Spleen (tissue), 11 donors: Measurements from ENCODE around the gene POLR2B. TPM values are rescaled to one million over a fixed set of nuclear protein-coding genes. Genes with fewer than 3 reads are reported as not detected.
A peak's percentile ranks its signal among the peaks of the same experiment; 100 is the strongest.

Source experiments
- DNase-seq: peaks from one replicate; pipeline ENCODE4 v3.0.0-alpha.2; 2020
- H3K27ac ChIP-seq, 8 donors: fragments of 200-600 bp; sonication (generic) in 7 of 8; 1 replicate in 4 of 8; 2 replicates in 4 of 8; pipeline versions ENCODE4 v1.5.0 to v1.8.0; 2016 to 2021; ENCODE audit warnings: inconsistent platforms in 4 of 8, mild to moderate bottlenecking in 4 of 8, moderate library complexity in 1 of 8
- H3K27me3 ChIP-seq, 7 donors: fragments of 200-600 bp; sonication (generic) in 6 of 7; replicated peaks in 1 of 7; 1 replicate in 4 of 7; 2 replicates in 3 of 7; pipeline versions ENCODE4 v1.5.0 to v1.8.0; 2016 to 2021; ENCODE audit warnings: inconsistent platforms in 3 of 7, mild to moderate bottlenecking in 1 of 7
- H3K36me3 ChIP-seq, 6 donors: fragments of 200-600 bp; sonication (generic) in 5 of 6; 1 replicate in 4 of 6; 2 replicates in 2 of 6; pipeline versions ENCODE4 v1.5.0 to v1.8.0; 2016 to 2021; ENCODE audit warnings: inconsistent platforms in 2 of 6
- H3K4me1 ChIP-seq, 6 donors: fragments of 200-600 bp; sonication (generic) in 5 of 6; 1 replicate in 3 of 6; 2 replicates in 3 of 6; pipeline versions ENCODE4 v1.5.0 to v1.8.0; 2016 to 2021; ENCODE audit warnings: inconsistent platforms in 3 of 6
- H3K4me3 ChIP-seq, 8 donors: fragments of 200-600 bp; sonication (generic) in 7 of 8; 1 replicate in 4 of 8; 2 replicates in 4 of 8; pipeline versions ENCODE4 v1.5.0 to v1.8.0; 2016 to 2021; ENCODE audit warnings: inconsistent platforms in 4 of 8, mild to moderate bottlenecking in 4 of 8, moderate library complexity in 2 of 8
- H3K9me3 ChIP-seq, 8 donors: fragments of 200-600 bp; sonication (generic) in 7 of 8; 1 replicate in 4 of 8; 2 replicates in 4 of 8; pipeline versions ENCODE4 v1.5.0 to v1.8.0; 2016 to 2021; ENCODE audit warnings: inconsistent platforms in 4 of 8
- CTCF ChIP-seq, 11 experiments: fragments of 200-600 bp in 7 of 11; fragments of 450-650 bp in 4 of 11; sonication (generic) in 4 of 11; IDR thresholded peaks in 8 of 11; conservative IDR thresholded peaks in 3 of 11; 1 replicate in 7 of 11; 2 replicates in 4 of 11; pipeline versions ENCODE4 v1.4.0 to v1.8.0; 2016 to 2021; ENCODE audit warnings: antibody characterized with exemption in 11 of 11, inconsistent platforms in 4 of 11, mild to moderate bottlenecking in 1 of 11
- POLR2A ChIP-seq, 3 donors: fragments of 450-650 bp; IDR thresholded peaks; one replicate each; pipeline ENCODE4 v1.5.1; 2017; ENCODE audit warnings: antibody characterized with exemption in 3 of 3, mild to moderate bottlenecking in 1 of 3
- POLR2AphosphoS5 ChIP-seq, 3 donors: sonication (generic); formaldehyde crosslinking; IDR thresholded peaks; one replicate each; pipeline ENCODE4 v1.5.1; 2017; ENCODE audit warnings: antibody characterized with exemption in 3 of 3
- WGBS, 5 donors: extraction: QIAGEN DNeasy Blood & Tissue Kit in 3 of 5; methylation state at CpG; one replicate each; pipeline versions ENCODE4 v1.1.5 to v1.1.7; 2013 to 2018; 5-methylcytosine and 5-hydroxymethylcytosine counted together
- intact Hi-C: fragments of 100-400 bp; cut with DNase I; formaldehyde crosslinking; loops from one replicate; pipeline ENCODE4 v1.15.0; 2023; ENCODE audit warnings: low total_unique reads
- polyA plus RNA-seq, 3 donors: library from polyadenylated mRNA; stranded (reverse); fragments of 200-250 nt; gene quantifications; one replicate each; pipeline ENCODE4 v1.2.1, GENCODE V29; 2013
- total RNA-seq, 7 donors: library from RNA; depleted of rRNA in 3 of 7; stranded (reverse); fragments of >200 nt in 3 of 7; fragmentation: NEBNext Ultra II Directional in 4 of 7; extraction: Animal tissue kit (Norgen Biotek cat#: 25700) in 4 of 7; gene quantifications; one replicate each; pipeline versions ENCODE4 v1.1.0 to v1.2.1, GENCODE V29; 2016 to 2021
- donor health status: healthy with polysubstance abuse.
- donor health status: DM: no; HTN: no; CAD: no; lungs with moderate emphysema.
- donor health status: DM: no; HTN: no; CAD: no.
- donor health status: Bipolar disorder and iron deficiency.
- donor health status: healthy.
- donor health status: DM: no; HTN: no; CAD: no.
- donor health status: DM: yes; HTN: yes; CAD: no.

Gene POLR2B
- total and polyA plus RNA-seq, 10 donors, result 27.4 to 119 (median 94.4) TPM

GRCh38 chr4:57023104-57023503, 44.4 kb downstream of the POLR2B start:
- H3K36me3 ChIP-seq, result peaks cover 5 to 100% (median 90%) of the 10 kb centered on the region in 6 donors
- TF ChIP-seq POLR2AphosphoS5 (IDR thresholded peaks at IDR 0.05), result no peak
- TF ChIP-seq POLR2A (IDR thresholded peaks at IDR 0.05), result no peak
- TF ChIP-seq CTCF (IDR thresholded peaks at IDR 0.05 in 8 of 11, conservative IDR thresholded peaks at IDR 0.05 in 3 of 11), result no peak
- WGBS, 5 donors, result 85 to 94% (median 90%) methylated on average over 4 of the region's 4 CpGs
- intact Hi-C loops, result no loop called here
- peaks cover 0 to 17% (median 7%) of the 10 kb centered on the region in 6 donors for H3K4me1 ChIP-seq
- H3K27ac ChIP-seq, result no peak overlapping the region
- no peaks in the 10 kb centered on the region for H3K27me3 ChIP-seq
- H3K4me3 ChIP-seq, result no peak overlapping the region
- DNase-seq, result no peak
- no peaks in the 10 kb centered on the region for H3K9me3 ChIP-seq

- H3K27ac ChIP-seq, result no peak overlapping the region
- intact Hi-C loops, result no loop called here
- WGBS, 5 donors, result 86 to 94% (median 92%) methylated on average over 3 of the region's 3 CpGs
- H3K36me3 ChIP-seq, result peaks cover 2 to 64% (median 34%) of the 10 kb centered on the region in 6 donors
- H3K27me3 ChIP-seq, result no peaks in the 10 kb centered on the region
- DNase-seq, result no peak
- no peak overlapping the region for H3K4me3 ChIP-seq
- no peaks in the 10 kb centered on the region for H3K9me3 ChIP-seq
- TF ChIP-seq POLR2A (IDR thresholded peaks at IDR 0.05), result no peak
- no peak for TF ChIP-seq POLR2AphosphoS5 (IDR thresholded peaks at IDR 0.05)
- TF ChIP-seq CTCF (IDR thresholded peaks at IDR 0.05 in 8 of 11, conservative IDR thresholded peaks at IDR 0.05 in 3 of 11), result no peak
- peaks cover 0 to 11% (median 4%) of the 10 kb centered on the region in 6 donors for H3K4me1 ChIP-seq
Observed at GRCh38 chr4:57034520-57034919, 55.8 kb downstream of the POLR2B start.

- H3K27ac ChIP-seq, result peak overlapping the region in 3 of 8 donors; percentile 16 to 37 (median 19)
- peak; percentile 79 for DNase-seq
- intact Hi-C loops, result no loop called here
- WGBS, 5 donors, result 49 to 60% (median 55%) methylated on average over 15 of the region's 15 CpGs
- H3K9me3 ChIP-seq, result no peaks in the 10 kb centered on the region
- H3K36me3 ChIP-seq, result peaks cover 0 to 50% (median under 1%) of the 10 kb centered on the region in 6 donors
- no peaks in the 10 kb centered on the region for H3K27me3 ChIP-seq
- no peak overlapping the region for H3K4me3 ChIP-seq
- TF ChIP-seq CTCF (IDR thresholded peaks at IDR 0.05 in 8 of 11, conservative IDR thresholded peaks at IDR 0.05 in 3 of 11) (peak; percentile 18 to 71 (median 57)), POLR2A (IDR thresholded peaks at IDR 0.05) (no peak), POLR2AphosphoS5 (IDR thresholded peaks at IDR 0.05) (peak; percentile 26 to 57 (median 55))
- H3K4me1 ChIP-seq, result peaks cover 0 to 17% (median 6%) of the 10 kb centered on the region in 6 donors
Observed at GRCh38 chr4:57037982-57038604, 59.4 kb downstream of the POLR2B start.

- 73 to 88% (median 79%) methylated on average over 2 of the region's 2 CpGs for WGBS, 5 donors
- intact Hi-C loops, result no loop called here
- H3K27ac ChIP-seq, result peak overlapping the region in 2 of 8 donors; percentile 37 to 83
- DNase-seq, result no peak
- no peaks in the 10 kb centered on the region for H3K9me3 ChIP-seq
- no peaks in the 10 kb centered on the region for H3K27me3 ChIP-seq
- peaks cover 0 to 29% (median 8%) of the 10 kb centered on the region in 6 donors for H3K4me1 ChIP-seq
- TF ChIP-seq POLR2AphosphoS5 (IDR thresholded peaks at IDR 0.05) (no peak), POLR2A (IDR thresholded peaks at IDR 0.05) (no peak), CTCF (IDR thresholded peaks at IDR 0.05 in 8 of 11, conservative IDR thresholded peaks at IDR 0.05 in 3 of 11) (no peak)
- peaks cover 0 to 42% (median 0%) of the 10 kb centered on the region in 6 donors for H3K36me3 ChIP-seq
- no peak overlapping the region for H3K4me3 ChIP-seq
Observed at GRCh38 chr4:57039345-57039744, 60.6 kb downstream of the POLR2B start.
